Measurements from ENCODE around the gene PCDH8.

GRCh38 chr13:52870143-52870542 is 21.7 kb upstream of the PCDH8 start:
- no peak for TF ChIP-seq GATA3 (IDR thresholded peaks at IDR 0.05; ENCODE audit: low read depth, low read length)
- no peak for TF ChIP-seq GATA2 (IDR thresholded peaks at IDR 0.05; ENCODE audit: low read depth, low read length)
